KOPT-K1 (cell line): ENCODE results near the gene ZNF12.
A peak's percentile ranks its signal among the peaks of the same experiment; 100 is the strongest.
"Not testable (repeated sequence)": the region's sequence is repeated elsewhere in the genome, so short reads cannot be mapped to it uniquely, and the experiment has no call there.

ENCODE experiments used
- H3K27ac ChIP-seq: fragments of 200-600 bp; sonication (generic); 2 replicates; pipeline ENCODE4 v1.5.1; 2016; ENCODE audit warnings: antibody characterized with exemption, mild to moderate bottlenecking, low read depth, low read length; ENCODE audit not compliant: poor library complexity, severe bottlenecking
- H3K36me3 ChIP-seq: fragments of 200-600 bp; sonication (generic); 2 replicates; pipeline ENCODE4 v1.5.1; 2017; ENCODE audit warnings: antibody characterized with exemption, mild to moderate bottlenecking, low read length, moderate library complexity; ENCODE audit not compliant: insufficient read depth
- H3K9me3 ChIP-seq: fragments of 200-600 bp; sonication (generic); 2 replicates; pipeline ENCODE4 v1.5.1; 2017; ENCODE audit warnings: antibody characterized with exemption, low read length, mild to moderate bottlenecking; ENCODE audit not compliant: insufficient read depth, poor library complexity, severe bottlenecking

Gene ZNF12

DNA sequence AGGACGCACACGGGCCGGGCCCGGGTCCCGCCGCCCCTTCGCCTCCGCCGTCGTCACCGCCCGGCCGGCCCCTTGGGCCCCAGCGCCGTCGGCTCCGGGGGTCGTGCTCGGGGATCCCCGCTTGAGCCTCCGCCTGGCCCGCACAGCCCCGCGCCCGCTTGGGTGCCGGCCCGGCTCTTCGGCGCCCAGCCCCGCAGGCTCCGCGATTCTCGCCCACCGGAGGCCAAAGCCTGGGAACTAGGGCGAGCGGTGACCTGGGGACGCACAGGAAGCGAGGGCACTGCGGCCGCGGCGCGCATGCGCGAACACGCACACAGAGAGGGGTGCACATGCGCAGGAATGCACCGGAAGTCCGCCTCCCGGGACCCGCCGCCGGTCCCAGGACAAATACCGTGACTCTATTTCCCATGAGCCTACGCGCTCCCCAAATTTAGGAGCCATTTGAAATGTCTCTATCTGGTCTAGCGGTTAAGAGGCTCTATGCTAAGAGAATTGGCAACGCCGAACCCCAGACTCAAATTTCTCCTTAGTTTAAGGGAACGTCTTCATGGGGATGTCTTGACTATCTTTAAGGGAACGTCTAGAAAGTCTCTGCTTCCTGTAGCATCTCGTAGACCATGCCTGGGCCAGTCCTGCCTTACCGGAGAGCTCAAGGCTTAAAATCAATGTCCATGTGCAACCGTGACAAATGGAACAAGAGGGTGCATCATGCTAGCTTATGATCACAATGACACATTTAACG lies at the start of gene ZNF12:
TSS of gene ZNF12 (minus strand) at position 282 of the 742 bp plus-strand sequence. CDS start 1,774 bp downstream, outside the sequence.
- H3K36me3 ChIP-seq = peaks cover 34% of the 10 kb centered on the region
- H3K9me3 ChIP-seq = peaks cover 35% of the 10 kb centered on the region
- peak within 1 kb of the TSS; percentile 87 for H3K27ac ChIP-seq

DNA sequence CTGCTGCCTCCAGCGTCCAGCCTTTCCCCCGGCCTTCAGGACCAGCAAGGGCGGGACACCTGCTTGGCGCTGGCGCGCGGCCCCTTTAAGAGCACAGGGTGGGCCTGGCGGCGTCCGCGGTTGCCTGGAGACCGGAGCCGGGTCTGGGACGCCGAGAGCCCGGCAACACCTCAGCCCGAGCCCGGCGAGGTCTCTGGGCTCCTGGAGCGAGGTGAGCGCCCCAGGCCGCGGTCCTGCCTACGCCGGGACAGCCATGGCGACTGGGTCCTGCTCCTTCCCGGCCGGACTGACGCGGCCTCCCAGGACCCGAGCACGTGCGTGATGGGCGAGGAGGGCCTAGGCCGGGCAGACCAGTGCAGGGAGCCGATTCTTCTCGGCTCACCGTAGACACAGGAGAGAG lies 47.2 kb upstream of the ZNF12 start, which contains the start of gene RSPH10B2:
TSS of gene RSPH10B2 (plus strand) at position 140 of the 400 bp plus-strand sequence. CDS start 3,575 bp downstream, outside the sequence.
- not testable (repeated sequence) for H3K36me3 ChIP-seq, H3K27ac ChIP-seq, H3K9me3 ChIP-seq

DNA sequence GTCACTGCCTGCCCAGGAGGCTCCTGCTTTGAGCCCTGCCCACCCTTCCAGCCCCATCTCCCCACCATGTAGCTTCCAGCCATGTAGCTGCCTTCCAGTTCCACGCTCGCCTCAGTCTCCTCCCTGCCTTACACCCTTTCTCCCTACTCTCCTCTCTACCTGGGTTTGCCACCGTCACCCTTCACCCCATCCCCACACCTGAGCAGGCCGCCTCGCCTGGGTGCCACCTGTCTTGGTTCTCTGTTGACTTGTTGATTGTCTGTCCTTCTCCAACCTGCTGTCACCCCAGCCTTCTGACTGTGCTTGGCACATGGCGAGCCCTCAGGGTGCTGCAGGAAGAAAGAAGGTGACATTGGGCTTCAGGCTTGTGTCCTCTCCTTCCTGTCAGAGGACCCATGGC lies 43.4 kb upstream of the ZNF12 start:
- H3K9me3 ChIP-seq, H3K27ac ChIP-seq: not testable (repeated sequence)
- H3K36me3 ChIP-seq = peaks cover 26% of the 10 kb centered on the region

DNA sequence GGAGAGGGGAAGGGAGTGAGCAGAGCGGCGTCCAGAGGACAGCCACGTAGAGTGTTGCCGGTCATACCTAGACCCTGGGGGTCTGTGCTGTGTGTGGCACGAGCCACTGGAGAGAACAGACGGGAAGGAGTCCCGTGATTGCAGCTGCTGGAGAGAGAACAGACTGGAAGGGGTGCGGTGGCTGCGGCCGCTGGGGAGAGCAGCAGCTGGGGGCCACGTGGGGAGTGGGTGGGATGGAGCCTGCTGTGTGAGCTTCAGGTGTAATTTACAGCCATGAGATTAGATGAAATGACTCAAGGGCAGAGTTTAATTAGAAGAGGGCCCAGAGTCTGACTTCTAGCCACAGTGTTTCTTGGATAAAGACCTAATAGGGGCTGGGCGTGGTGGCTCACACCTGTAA lies 42.6 kb upstream of the ZNF12 start:
- not testable (repeated sequence) for H3K9me3 ChIP-seq, H3K27ac ChIP-seq

DNA sequence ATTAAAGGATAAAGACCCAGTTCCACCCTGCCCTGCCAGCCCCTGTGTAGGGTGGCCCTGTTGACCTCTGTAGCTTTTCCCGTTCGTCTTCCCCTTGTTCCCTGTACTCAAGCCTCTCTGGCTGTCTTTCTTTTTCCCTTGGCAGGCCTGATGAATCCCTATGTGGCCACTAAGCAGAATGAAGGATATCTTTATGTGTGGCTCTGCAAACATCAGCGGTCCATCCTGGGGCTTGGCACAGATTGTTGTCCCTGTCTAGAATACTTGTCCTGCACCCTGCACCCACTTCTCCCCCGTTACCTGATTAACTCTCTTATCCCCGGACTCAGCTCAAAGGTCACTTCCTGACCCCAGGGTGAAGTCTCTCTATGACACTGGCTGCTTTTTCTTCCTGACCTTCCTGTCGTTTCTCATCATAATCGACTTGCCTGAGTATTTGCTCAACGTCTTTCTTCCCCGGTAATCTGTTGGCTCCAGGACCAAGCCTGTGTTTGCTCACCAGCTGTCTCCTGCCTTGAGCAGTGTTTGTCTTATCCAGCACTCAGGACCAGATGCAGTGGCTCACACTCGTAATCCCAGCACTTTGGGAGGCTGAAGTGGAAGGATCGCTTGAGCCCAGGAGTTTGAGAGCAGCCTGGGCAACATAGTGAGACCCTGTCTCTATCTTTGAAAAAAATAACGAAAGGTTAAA lies 37.8 kb upstream of the ZNF12 start:
- peaks cover 51% of the 10 kb centered on the region for H3K36me3 ChIP-seq
- H3K9me3 ChIP-seq, H3K27ac ChIP-seq: not testable (repeated sequence)

More for the DNA sequence above, 42.6 kb upstream of the ZNF12 start:
- H3K36me3 ChIP-seq = peaks cover 30% of the 10 kb centered on the region

DNA sequence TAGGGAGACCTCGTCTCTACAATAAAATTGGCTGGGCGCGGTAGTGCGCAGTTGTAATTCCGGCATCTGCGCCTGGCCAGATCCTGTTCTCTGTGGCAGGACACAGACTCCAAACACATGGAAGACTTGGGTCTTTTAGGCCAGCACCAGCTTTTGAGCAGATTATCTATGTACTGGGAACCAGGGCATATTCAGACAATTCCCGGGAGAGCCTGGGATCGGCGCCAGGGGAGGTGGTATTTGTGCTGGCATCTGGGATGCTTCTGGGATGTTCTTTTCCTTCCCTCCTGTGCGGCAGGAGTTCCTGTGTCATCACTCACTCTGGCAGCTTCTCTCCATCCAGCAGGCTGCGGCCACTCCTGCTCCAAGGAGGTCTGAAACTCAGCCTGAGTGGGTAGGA lies 31.7 kb upstream of the ZNF12 start:
- H3K9me3 ChIP-seq, H3K27ac ChIP-seq: not testable (repeated sequence)
- H3K36me3 ChIP-seq = peaks cover 83% of the 10 kb centered on the region

DNA sequence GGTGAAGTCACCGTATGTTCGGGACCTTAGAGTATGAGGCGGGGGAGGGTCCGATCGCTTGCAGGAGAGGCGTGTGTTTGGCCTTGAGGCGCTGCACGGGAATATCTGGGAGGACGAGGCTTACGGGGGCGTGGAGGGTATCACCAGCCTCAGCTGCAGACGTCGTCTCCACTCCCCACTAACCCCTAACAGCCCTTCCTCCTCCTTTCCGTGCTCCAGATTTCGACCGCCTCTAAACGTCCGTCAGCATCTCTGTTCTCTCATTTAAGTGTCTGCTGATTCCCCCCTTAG lies 23.5 kb upstream of the ZNF12 start:
- H3K9me3 ChIP-seq = no peaks in the 10 kb centered on the region
- H3K27ac ChIP-seq = peak overlapping the region; percentile 93
- H3K36me3 ChIP-seq = peaks cover 33% of the 10 kb centered on the region

DNA sequence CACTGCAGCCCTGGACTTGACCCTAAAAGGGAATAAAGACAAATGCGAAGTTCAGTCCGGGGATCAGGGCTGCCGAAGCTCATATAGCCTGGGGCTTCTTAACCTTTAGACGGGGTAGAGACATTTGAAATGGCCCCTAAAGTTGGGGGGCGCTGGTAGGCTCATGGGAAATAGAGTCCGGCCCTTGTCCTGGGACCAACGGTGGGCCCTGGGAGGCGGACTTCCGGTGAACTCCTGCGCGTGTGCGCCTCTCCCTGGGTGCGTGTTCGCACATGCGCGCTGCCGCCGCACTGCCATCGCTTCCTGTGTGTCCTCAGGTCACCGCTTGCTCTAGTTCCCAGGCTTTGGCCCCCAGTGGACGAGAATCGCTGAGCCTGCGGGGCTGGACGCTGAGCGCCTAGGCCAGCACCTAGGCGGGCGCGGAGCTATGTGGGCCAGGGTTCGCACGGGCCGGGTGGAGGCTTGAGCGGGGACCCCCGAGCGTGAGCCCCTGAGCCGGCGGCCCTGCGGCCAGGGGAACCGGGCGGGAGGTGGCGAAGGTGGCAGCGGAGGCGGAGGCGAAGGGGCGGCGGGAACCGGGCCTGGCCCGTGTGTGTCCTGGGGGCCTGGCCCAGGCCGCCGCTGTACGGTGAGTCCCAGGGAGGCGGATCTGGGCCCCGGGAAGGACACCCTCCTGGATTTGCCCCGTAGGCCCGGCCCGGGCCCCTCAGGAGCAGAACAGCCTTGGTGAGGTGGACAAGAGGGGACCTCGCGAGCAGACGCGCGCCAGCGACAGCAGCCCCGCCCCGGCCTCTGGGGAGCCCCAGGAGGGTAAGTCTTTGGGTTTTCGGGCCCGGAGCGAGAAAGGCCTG lies 23.0 kb upstream of the ZNF12 start:
- Histone ChIP-seq H3K36me3 (peaks cover 28% of the 10 kb centered on the region), H3K27ac (peak overlapping the region; percentile 93), H3K9me3 (no peaks in the 10 kb centered on the region)

DNA sequence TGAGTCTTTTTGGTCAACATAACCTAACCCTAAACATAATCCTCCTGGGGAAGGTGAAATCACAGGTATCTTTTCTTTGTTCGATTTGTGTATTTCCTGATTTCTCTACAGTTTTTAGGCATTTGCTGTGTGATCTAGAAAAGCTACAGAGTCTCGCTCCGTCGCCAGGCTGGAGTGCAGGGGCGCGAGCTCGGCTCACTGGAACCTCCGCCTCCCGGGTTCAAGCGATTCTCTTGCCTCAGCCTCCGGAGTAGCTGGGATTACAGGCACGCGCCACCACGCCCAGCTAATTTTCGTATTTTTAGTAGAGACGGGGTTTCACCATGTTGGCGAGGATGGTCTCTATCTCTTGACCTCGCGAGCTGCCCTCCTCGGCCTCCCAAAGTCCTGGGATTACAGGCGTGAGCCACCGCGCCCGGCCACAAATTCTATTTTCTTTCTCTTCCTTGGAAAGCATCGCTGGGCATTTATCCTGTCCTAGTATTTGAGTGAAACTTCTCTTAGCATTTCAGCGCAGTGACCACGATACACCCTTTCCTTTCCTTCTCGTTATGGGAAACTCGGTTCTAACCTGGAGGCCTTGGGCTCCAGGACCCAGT lies 22.2 kb upstream of the ZNF12 start:
- peaks cover 20% of the 10 kb centered on the region for H3K36me3 ChIP-seq
- not testable (repeated sequence) for H3K9me3 ChIP-seq
- peak overlapping the region; percentile 93 for H3K27ac ChIP-seq

DNA sequence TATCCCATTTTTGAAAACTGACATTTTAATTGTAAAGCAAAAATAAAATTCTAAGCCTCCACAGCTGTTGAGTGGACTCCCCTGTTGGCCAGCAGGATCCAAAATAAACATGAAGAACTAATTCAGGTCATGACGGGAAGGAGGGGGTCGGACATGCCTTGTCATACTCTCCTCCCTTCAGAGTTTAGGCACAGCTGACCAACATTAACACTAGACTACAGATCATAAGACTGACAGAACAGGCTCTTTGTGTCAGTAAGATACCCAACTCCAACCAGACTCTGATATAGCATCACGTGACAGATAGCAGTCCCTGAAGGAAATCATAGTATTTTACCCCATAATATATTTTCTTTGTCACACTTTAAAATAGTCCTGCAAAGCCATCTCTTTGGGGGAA lies 20.9 kb upstream of the ZNF12 start:
- Histone ChIP-seq H3K27ac (no peak overlapping the region), H3K9me3 (no peaks in the 10 kb centered on the region), H3K36me3 (peaks cover 7% of the 10 kb centered on the region)

DNA sequence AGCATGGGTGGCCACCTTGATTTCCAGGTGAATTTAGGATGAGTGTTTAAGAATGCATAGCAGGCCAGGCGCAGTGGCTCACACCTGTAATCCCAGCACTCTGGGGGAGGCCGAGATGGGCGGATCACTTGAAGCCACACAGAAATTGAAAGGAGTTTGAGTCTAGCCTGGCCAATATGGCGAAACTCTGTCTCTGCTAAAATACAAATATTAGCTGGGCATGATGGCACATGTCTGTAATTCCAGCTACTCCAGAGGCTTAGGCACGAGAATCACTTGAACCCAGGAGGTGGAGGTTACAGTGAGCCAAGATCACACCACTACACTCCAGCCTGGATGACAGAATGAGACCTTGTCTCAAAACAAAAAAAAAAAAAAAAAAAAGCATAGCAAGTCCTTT lies 19.6 kb upstream of the ZNF12 start:
- not testable (repeated sequence) for H3K9me3 ChIP-seq, H3K36me3 ChIP-seq, H3K27ac ChIP-seq

DNA sequence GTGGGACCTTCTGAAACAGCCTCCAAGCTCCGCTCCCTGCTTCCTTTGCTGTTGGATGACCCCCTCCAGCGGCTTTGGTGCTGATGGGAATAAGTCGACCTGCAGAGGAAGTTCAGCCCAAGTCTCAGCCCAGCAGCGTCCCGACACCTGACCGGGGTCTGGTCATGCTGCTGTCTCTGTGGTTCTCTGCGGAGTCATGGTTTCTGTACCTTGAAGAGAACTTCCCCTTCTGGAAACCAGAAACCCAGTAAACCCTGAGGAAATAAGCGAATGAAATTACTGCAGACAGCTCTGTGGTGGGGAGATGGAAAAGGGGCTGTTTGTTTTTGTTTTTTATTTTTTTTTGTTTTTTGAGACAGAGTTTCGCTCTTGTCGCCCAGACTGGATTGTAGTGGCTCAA lies 18.3 kb upstream of the ZNF12 start:
- Histone ChIP-seq H3K9me3 (no peaks in the 10 kb centered on the region), H3K36me3 (no peaks in the 10 kb centered on the region), H3K27ac (no peak overlapping the region)

DNA sequence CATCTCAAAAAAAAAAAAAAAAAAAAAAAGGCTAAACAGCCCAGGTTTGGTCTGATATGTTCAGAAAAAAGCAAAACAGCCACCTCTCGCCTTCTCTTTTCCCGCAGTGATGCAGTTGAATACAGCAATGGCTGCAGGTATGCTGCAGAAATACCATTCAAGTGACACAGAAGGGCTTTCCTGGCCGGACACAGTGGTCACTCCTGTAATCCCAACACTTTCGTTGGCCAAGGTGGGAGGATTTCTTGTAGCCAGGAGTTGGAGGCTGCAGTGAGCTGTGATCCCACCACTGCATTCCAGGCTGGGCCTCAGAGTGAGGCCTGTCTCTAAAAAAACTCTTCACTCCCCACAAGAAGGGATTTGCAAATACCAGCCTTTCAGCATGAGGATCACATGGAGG lies 17.6 kb upstream of the ZNF12 start:
- not testable (repeated sequence) for H3K36me3 ChIP-seq, H3K27ac ChIP-seq, H3K9me3 ChIP-seq

DNA sequence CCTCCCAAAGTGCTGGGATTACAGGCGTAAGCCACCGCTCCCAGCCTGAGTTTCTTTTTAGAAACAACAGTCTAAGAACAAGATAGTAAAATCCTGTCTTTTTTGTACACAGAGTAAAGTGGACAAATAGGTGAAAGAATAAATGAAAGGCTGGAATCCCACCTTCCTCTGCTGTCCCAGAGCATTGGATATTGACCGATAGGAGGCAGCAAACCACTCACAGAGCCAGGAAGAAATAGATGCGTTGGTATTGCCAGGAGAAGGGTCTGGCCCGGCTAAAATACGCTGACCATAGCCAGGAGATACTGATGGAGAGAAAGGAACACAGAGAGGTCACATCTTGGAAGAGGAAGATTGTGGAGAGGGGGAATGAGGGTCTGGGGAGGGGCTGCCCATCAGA lies 11.4 kb upstream of the ZNF12 start:
- Histone ChIP-seq H3K27ac (no peak overlapping the region), H3K9me3 (no peaks in the 10 kb centered on the region), H3K36me3 (no peaks in the 10 kb centered on the region)

DNA sequence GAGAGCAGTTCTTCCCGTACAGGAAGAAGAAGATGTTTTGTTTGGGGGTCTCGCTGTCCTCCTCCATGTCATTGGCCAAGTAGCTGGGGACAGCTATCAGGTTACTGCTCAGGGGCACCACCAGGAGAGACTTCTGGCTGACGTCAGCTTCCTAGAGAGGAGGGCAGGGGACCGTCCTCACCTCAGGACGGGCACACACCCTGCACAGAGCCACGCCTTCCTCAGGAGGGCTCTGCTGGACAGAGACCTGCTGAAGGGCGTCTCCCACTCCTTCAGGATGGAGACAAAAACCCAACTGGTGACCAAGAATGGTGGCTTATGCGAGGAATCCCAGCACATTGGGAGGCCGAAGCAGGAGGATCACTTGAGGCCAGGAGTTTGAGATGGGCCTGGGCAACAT lies 9.2 kb upstream of the ZNF12 start:
- not testable (repeated sequence) for H3K9me3 ChIP-seq, H3K36me3 ChIP-seq, H3K27ac ChIP-seq
